Vagina (tissue), 2 donors: Measurements from ENCODE around the gene DPYSL4. TPM values are rescaled to one million over a fixed set of nuclear protein-coding genes. Genes with fewer than 3 reads are reported as not detected.

ENCODE experiments used
- DNase-seq, 2 donors: peaks; one replicate each; pipeline ENCODE4 v3.0.0-alpha.2; 2017; ENCODE audit errors: extremely low spot score in 2 of 2
- H3K27ac ChIP-seq: fragments of 200-600 bp; sonication (generic); one replicate; pipeline ENCODE4 v1.5.1; 2019
- H3K27me3 ChIP-seq: fragments of 200-600 bp; sonication (generic); one replicate; pipeline ENCODE4 v1.5.1; 2019
- H3K36me3 ChIP-seq, 2 donors: fragments of 200-600 bp; sonication (generic); one replicate each; pipeline ENCODE4 v1.5.1; 2017 to 2019
- H3K4me1 ChIP-seq: fragments of 200-600 bp; sonication (generic); one replicate; pipeline ENCODE4 v1.5.1; 2019
- H3K4me3 ChIP-seq, 2 donors: fragments of 200-600 bp; sonication (generic); 1 replicate in 1 of 2; 2 replicates in 1 of 2; pipeline ENCODE4 v1.5.1; 2016 to 2019
- H3K9me3 ChIP-seq: fragments of 200-600 bp; sonication (generic); one replicate; pipeline ENCODE4 v1.5.1; 2019
- POLR2A ChIP-seq, 2 donors: fragments of 450-650 bp; IDR thresholded peaks; one replicate each; pipeline ENCODE4 v1.6.1; 2017; ENCODE audit warnings: antibody characterized with exemption in 2 of 2, mild to moderate bottlenecking in 2 of 2, moderate library complexity in 2 of 2
- POLR2AphosphoS5 ChIP-seq, 2 donors: sonication (generic); formaldehyde crosslinking; IDR thresholded peaks; one replicate each; pipeline ENCODE4 v1.9.0; 2017; ENCODE audit warnings: antibody characterized with exemption in 2 of 2, mild to moderate bottlenecking in 2 of 2, low read depth in 1 of 2; ENCODE audit not compliant: insufficient read depth in 1 of 2
- intact Hi-C: fragments of 100-400 bp; cut with DNase I; formaldehyde crosslinking; loops from one replicate; pipeline ENCODE4 v1.15.1; 2023
- total RNA-seq: library from RNA; depleted of rRNA; stranded (reverse); fragments of >200 nt; gene quantifications from one replicate; pipeline ENCODE4 v1.2.3, GENCODE V29; 2016
- TF ChIP-seq, protein P1 (sequence below), 3 experiments: fragments of 450-650 bp in 2 of 3; fragments of 200-600 bp in 1 of 3; sonication (generic) in 1 of 3; IDR thresholded peaks; one replicate each; pipeline ENCODE4 v1.5.1; 2017 to 2019; ENCODE audit warnings: antibody characterized with exemption in 3 of 3, mild to moderate bottlenecking in 2 of 3, moderate library complexity in 2 of 3

Gene DPYSL4
- total RNA-seq, 1 donor from 2014 or later: 0.49 TPM

DNA sequence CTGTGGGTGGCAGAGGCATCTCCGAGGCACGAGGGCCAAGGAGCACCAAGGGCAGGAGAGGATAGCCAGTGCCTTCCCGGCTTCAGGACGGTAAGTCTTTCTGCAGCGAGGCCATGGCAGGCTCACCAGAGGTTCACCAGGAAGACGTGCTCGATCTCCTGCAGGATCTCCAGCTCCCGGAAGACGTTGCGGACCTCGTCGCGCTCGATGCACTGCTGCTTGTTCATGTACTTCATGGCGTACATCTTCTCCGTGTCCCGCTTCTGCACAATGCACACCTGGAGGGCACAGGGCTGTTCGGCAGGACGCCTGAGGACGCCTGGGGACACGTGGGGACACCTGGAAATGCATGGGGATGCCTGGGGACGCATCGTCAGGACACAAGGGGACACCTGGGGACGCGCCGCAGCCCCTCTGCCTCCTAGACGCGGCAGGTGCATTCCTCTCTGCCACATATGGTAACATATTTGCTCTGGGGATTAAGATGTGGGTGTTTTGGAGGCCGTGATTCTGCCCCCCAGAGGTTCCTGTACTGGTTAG is 41.2 kb downstream of the DPYSL4 start:
- Histone ChIP-seq H3K9me3 (no peaks in the 10 kb centered on the region), H3K27ac (no peak overlapping the region), H3K4me3 (no peak overlapping the region), H3K36me3 (no peaks in the 10 kb centered on the region), H3K4me1 (peaks cover 14% of the 10 kb centered on the region), H3K27me3 (no peaks in the 10 kb centered on the region)
- no peak for TF ChIP-seq POLR2AphosphoS5 (IDR thresholded peaks at IDR 0.05; ENCODE audit: insufficient read depth in 1 of 2, low read depth in 1 of 2)
- TF ChIP-seq, protein P1, sequence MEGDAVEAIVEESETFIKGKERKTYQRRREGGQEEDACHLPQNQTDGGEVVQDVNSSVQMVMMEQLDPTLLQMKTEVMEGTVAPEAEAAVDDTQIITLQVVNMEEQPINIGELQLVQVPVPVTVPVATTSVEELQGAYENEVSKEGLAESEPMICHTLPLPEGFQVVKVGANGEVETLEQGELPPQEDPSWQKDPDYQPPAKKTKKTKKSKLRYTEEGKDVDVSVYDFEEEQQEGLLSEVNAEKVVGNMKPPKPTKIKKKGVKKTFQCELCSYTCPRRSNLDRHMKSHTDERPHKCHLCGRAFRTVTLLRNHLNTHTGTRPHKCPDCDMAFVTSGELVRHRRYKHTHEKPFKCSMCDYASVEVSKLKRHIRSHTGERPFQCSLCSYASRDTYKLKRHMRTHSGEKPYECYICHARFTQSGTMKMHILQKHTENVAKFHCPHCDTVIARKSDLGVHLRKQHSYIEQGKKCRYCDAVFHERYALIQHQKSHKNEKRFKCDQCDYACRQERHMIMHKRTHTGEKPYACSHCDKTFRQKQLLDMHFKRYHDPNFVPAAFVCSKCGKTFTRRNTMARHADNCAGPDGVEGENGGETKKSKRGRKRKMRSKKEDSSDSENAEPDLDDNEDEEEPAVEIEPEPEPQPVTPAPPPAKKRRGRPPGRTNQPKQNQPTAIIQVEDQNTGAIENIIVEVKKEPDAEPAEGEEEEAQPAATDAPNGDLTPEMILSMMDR (IDR thresholded peaks at IDR 0.05): no peak
- TF ChIP-seq POLR2A (IDR thresholded peaks at IDR 0.05): no peak
- no peak for DNase-seq
- intact Hi-C loops: no loop called here

DNA sequence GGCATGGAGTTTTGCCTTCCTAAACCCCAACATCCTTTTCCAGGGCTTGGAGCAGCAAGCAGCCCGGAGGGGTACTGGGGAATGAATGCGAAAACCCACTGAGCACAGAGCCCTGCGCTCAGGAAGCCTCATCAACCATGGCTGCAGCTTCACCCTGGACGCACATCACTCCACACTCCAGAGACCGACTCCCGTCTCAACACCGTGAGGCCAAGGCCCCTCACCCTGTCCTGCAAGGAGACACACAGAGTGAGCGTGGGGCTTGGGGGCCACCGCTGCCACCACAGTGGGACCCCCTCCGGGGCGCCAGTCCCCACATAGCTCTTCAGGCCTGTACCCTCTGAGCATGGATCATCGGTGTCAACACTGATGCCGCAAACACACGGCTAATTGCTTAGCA is 41.9 kb downstream of the DPYSL4 start:
- Histone ChIP-seq H3K4me1 (peaks cover 9% of the 10 kb centered on the region), H3K36me3 (no peaks in the 10 kb centered on the region), H3K9me3 (no peaks in the 10 kb centered on the region), H3K27ac (no peak overlapping the region), H3K4me3 (no peak overlapping the region), H3K27me3 (no peaks in the 10 kb centered on the region)
- intact Hi-C loops: no loop called here
- TF ChIP-seq, protein P1 (IDR thresholded peaks at IDR 0.05): no peak
- TF ChIP-seq POLR2A (IDR thresholded peaks at IDR 0.05) (no peak), POLR2AphosphoS5 (IDR thresholded peaks at IDR 0.05; ENCODE audit: insufficient read depth in 1 of 2, low read depth in 1 of 2) (no peak)
- no peak for DNase-seq

DNA sequence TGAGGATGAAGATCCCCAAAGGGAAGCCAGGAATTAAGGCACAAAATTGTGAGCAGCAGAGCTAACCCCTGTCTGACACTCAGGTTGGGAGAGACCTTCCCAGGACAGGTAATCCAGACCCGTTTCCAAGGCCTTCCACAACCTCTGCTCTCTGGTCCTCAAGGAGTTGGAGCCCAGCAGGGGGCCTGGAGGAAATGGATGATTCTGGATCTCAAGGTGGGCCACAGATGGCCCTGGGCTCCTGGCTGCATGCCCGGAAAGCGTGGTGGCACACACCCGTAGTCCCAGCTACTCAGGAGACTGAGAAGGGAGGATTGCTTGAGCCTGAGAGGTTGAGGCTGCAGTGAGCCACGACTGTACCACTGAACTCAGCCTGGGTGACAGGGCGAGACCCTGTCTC is 42.3 kb downstream of the DPYSL4 start:
- intact Hi-C loops: no loop called here
- Histone ChIP-seq H3K36me3 (no peaks in the 10 kb centered on the region), H3K27me3 (no peaks in the 10 kb centered on the region), H3K4me3 (no peak overlapping the region), H3K4me1 (peaks cover 9% of the 10 kb centered on the region), H3K9me3 (no peaks in the 10 kb centered on the region), H3K27ac (no peak overlapping the region)
- DNase-seq: no peak
- TF ChIP-seq POLR2AphosphoS5 (IDR thresholded peaks at IDR 0.05; ENCODE audit: insufficient read depth in 1 of 2, low read depth in 1 of 2): no peak
- TF ChIP-seq, protein P1 (IDR thresholded peaks at IDR 0.05): no peak
- TF ChIP-seq POLR2A (IDR thresholded peaks at IDR 0.05): no peak

DNA sequence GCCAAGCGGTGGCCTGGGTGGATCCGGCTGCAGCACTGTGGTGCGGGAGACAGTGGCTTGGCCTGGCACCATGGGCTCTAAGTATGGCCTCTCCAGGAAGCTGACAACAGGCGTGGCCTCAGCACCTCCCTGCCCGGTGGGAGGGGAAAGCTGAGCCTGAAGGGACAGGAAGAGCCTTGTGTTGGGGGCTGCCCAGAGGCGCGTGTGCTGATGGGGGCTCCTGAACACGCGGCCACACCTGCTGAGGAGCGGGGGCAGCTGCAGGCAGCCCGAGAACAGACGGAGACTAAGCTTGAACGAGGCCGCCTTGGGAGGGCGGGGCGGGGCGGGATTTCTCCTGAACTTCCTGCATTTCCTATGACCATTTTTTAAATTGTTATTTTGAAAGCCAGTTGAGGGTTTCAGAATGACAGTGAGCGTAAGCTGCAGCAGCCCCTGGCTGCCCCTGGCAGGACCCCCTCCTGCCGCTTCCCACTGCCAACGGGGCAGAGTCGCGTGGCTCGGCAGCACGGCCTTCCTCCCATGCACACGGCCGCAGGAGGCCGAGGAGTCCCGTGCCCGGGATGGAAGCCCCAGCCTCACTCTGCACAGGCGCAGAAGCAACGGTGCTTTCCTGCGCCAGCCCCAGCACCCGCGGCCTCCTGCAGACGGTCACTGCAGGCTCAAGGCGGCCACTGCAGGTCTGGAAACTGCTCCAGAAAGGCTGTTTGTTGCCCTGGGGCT is 43.2 kb downstream of the DPYSL4 start:
- no peaks in the 10 kb centered on the region for H3K36me3 ChIP-seq
- no peak for DNase-seq
- peak overlapping the region; percentile 17 for H3K27ac ChIP-seq
- H3K9me3 ChIP-seq: no peaks in the 10 kb centered on the region
- intact Hi-C loops: no loop called here
- H3K4me1 ChIP-seq: peaks cover 9% of the 10 kb centered on the region
- TF ChIP-seq POLR2AphosphoS5 (IDR thresholded peaks at IDR 0.05; ENCODE audit: insufficient read depth in 1 of 2, low read depth in 1 of 2) (peak in 1 of 2 donors; percentile 15), POLR2A (IDR thresholded peaks at IDR 0.05) (no peak)
- TF ChIP-seq, protein P1 (IDR thresholded peaks at IDR 0.05): no peak
- H3K27me3 ChIP-seq: no peaks in the 10 kb centered on the region
- H3K4me3 ChIP-seq: peak overlapping the region; percentile 15 to 27

DNA sequence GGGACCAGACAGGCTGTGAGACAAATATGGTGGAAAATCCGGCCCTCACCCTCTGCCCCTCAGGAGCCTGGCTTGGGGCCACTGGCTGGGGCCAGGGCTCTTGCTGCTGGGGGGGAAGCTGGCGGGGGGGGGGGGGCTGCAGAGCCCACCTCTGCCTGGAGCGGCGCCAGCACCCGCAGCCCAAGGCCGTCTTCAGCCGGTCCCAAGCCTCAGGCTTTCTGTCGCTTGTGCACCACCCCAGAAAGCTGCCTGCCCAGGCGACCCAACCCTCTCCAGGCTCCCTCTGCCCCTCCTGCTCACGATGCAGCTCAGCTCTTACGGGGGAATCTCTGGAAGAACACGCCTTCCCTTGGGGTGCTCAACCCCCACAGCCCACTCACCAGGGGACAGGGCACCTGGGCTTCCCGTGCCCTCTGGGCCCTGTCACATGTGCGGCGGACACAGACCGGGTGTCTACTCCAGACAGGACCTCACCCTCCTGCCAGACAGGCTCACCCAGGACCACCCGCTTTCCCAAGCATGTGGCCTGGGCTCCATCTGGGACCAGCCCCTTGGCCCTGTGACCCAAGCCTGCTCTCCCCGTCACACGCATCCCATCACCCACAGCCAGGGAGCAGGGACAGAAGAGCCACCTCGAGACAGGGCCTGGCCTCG is 43.9 kb downstream of the DPYSL4 start:
- Histone ChIP-seq H3K9me3 (no peaks in the 10 kb centered on the region), H3K27me3 (no peaks in the 10 kb centered on the region), H3K27ac (peak overlapping the region; percentile 17), H3K36me3 (no peaks in the 10 kb centered on the region), H3K4me1 (peaks cover 9% of the 10 kb centered on the region), H3K4me3 (peak overlapping the region; percentile 15 to 27)
- intact Hi-C loops: no loop called here
- DNase-seq: no peak
- no peak for TF ChIP-seq POLR2AphosphoS5 (IDR thresholded peaks at IDR 0.05; ENCODE audit: insufficient read depth in 1 of 2, low read depth in 1 of 2)
- TF ChIP-seq, protein P1 (IDR thresholded peaks at IDR 0.05): no peak
- no peak for TF ChIP-seq POLR2A (IDR thresholded peaks at IDR 0.05)
